Measurements from ENCODE around the gene KCTD21. TPM values are rescaled to one million over a fixed set of nuclear protein-coding genes. Genes with fewer than 3 reads are reported as not detected.

The KCTD21 gene
- total and polyA plus RNA-seq, 2 of the 4 experiments (the other 2 are of a cell fraction): 12.2 to 12.5 TPM

- intact Hi-C loops (cut with micrococcal nuclease) (no loop called here), in situ Hi-C loops (cut with MboI; ENCODE audit: low sequenced_read_pairs) (no loop called here), dilution Hi-C loops (cut with HindIII; ENCODE audit: low sequenced_read_pairs, unreplicated experiment) (no loop called here)
- Histone ChIP-seq H3K79me1 (ENCODE audit: low read depth in 1 of 2, low read length in 2 of 2) (peaks cover 0 to 14% of the 10 kb centered on the region in 2 experiments; a peak in 3 of 4 replicates), H2BK5ac (ENCODE audit: low read depth, low read length, poor library complexity, severe bottlenecking) (no peak overlapping the region), H3K4ac (ENCODE audit: low read depth, low read length) (no peak overlapping the region), H3K36me3 (ENCODE audit: control insufficient read depth, insufficient read depth, low read length) (0 out of 2 replicates have a peak, but pooled peaks cover 2% of the 10 kb centered on the region), H2AK9ac (replicated peaks; ENCODE audit: low read depth, low read length, poor library complexity) (no peak overlapping the region), H3K56ac (ENCODE audit: extremely low read depth, insufficient read depth, low read length) (no peak overlapping the region), H3K4me2 (ENCODE audit: low read depth, low read length) (no peak overlapping the region), H3K9me1 (ENCODE audit: insufficient read depth, low read length) (peaks cover 14% of the 10 kb centered on the region), H3K9me3 (ENCODE audit: control insufficient read depth, insufficient read depth, low read length) (no peaks in the 10 kb centered on the region), H4K8ac (ENCODE audit: low read depth in 2 of 2, low read length in 2 of 2) (no peak overlapping the region), H2BK15ac (ENCODE audit: low read depth, low read length) (no peak overlapping the region), H2BK20ac (ENCODE audit: low read depth, low read length) (no peak overlapping the region), H3K4me1 (ENCODE audit: control insufficient read depth, insufficient read depth, low read length) (peaks cover 11% of the 10 kb centered on the region), H3K4me3 (ENCODE audit: insufficient read depth, low read depth, low read length) (no peak overlapping the region), H2AFZ (replicated peaks; ENCODE audit: low read length, poor library complexity) (no peak overlapping the region), H3K14ac (replicated peaks; ENCODE audit: low read depth, low read length) (no peak overlapping the region), H3K27me3 (ENCODE audit: control insufficient read depth, insufficient read depth, low read length) (no peaks in the 10 kb centered on the region), H3K9ac (ENCODE audit: low read depth, low read length) (no peak overlapping the region), H3K27ac (ENCODE audit: insufficient read depth, low read length) (no peak overlapping the region), H4K20me1 (ENCODE audit: insufficient read depth, low read length) (peaks cover 11% of the 10 kb centered on the region; the same call in 1 of the 2 replicates), H3K18ac (ENCODE audit: low read depth, low read length) (no peak overlapping the region), H2AK5ac (ENCODE audit: low read depth, low read length) (no peak overlapping the region), H2BK120ac (ENCODE audit: low read depth, low read length) (no peak overlapping the region), H4K5ac (ENCODE audit: low read depth, low read length) (no peak overlapping the region), H4K91ac (ENCODE audit: insufficient read depth, low read depth, low read length) (no peak overlapping the region), H3K23ac (ENCODE audit: low read depth, low read length) (no peak overlapping the region)
- BruUV-seq (replicated peaks): no TSS peak
- POLR2A ChIA-PET (ENCODE audit: unreplicated experiment): no interaction called here
- CTCF ChIA-PET: no interaction called here
- ATAC-seq (ENCODE audit: low read depth) (peak; percentile 60), DNase-seq (peak; percentile 83)
- TF ChIP-seq CEBPB (IDR thresholded peaks at IDR 0.05; ENCODE audit: low read depth, low read length) (peak; percentile 74), CTCF (conservative IDR thresholded peaks at IDR 0.05; ENCODE audit: low read depth, low read length) (no peak), USF2 (IDR thresholded peaks at IDR 0.05; ENCODE audit: low read depth, low read length) (0 out of 2 replicates have a peak, but pooled peaks have one; percentile 6), POLR2A (IDR thresholded peaks at IDR 0.05; ENCODE audit: low read depth, low read length) (no peak), RCOR1 (IDR thresholded peaks at IDR 0.05; ENCODE audit: insufficient replicate concordance, low read length) (no peak)
Measured at GRCh38 chr11:78231962-78232501, 43.6 kb upstream of the KCTD21 start.
